SK-N-MC (cell line): ENCODE results near the gene GRAMD2A.

Source experiments
- EZH2 ChIP-seq: fragments of 200-600 bp; sonication (generic); IDR thresholded peaks from one replicate; pipeline ENCODE4 v1.6.1; 2017; ENCODE audit warnings: antibody characterized with exemption
- POLR2AphosphoS5 ChIP-seq: IDR thresholded peaks from 2 replicates; pipeline ENCODE4 v1.6.1; 2012; ENCODE audit warnings: mild to moderate bottlenecking, low read depth, low read length, borderline replicate concordance

DNA sequence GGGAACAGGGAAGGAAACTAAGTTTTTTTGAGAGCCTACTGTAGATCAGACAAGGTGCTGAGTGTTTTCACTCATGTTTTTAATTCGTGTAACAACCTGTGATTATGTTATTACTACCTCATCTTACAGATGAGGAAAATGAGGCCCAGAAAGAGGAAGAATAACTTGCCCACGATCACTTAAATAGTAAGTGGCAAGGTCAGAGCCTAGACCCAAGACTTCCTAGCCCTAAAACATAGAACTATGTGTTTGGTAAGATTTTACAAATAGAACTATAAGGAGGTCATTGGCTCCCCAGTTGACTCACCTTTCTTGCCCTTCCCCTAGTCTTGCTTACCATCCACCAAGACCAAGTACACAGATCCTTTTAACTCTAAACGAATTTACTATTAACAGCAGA lies 65.7 kb downstream of the GRAMD2A start:
- TF ChIP-seq POLR2AphosphoS5 (no peak), EZH2 (no peak)
